ENCODE data around the gene CPT2. TPM values are rescaled to one million over a fixed set of nuclear protein-coding genes. Genes with fewer than 3 reads are reported as not detected.
A peak's percentile ranks its signal among the peaks of the same experiment; 100 is the strongest.

CPT2 gene
- total and polyA plus RNA-seq, 2 of the 13 experiments (the other 11 are each of a cell fraction or from before 2014, with no cell fraction given), result 12.6 to 14.6 TPM

- TF ChIP-seq ZNF850 (CRISPR knock-in tag; conservative IDR thresholded peaks at IDR 0.05) (no peak), ZMYM4 (CRISPR knock-in tag; IDR thresholded peaks at IDR 0.05) (peak; percentile 47), NAIF1 (CRISPR knock-in tag; IDR thresholded peaks at IDR 0.05; ENCODE audit: borderline replicate concordance) (no peak), ARNT2 (CRISPR knock-in tag; IDR thresholded peaks at IDR 0.05; ENCODE audit: low read depth) (peak; percentile 58; the same call in 1 of the 2 replicates), ZNF331 (CRISPR knock-in tag; IDR thresholded peaks at IDR 0.05) (no peak), NFIC (IDR thresholded peaks at IDR 0.05; ENCODE audit: low read length) (0 out of 2 replicates have a peak, but pooled peaks have one; percentile 26), ARHGAP35 (CRISPR knock-in tag; IDR thresholded peaks at IDR 0.05; ENCODE audit: borderline replicate concordance) (peak; percentile 80; the same call in 1 of the 2 replicates), DR1 (CRISPR knock-in tag; IDR thresholded peaks at IDR 0.05) (peak; percentile 38; the same call in 1 of the 2 replicates), ZFP91 (CRISPR knock-in tag; IDR thresholded peaks at IDR 0.05; ENCODE audit: borderline replicate concordance) (peak; percentile 71; the same call in 1 of the 2 replicates), HNRNPK (IDR thresholded peaks at IDR 0.05; ENCODE audit: low read depth, low read length, poor library complexity, severe bottlenecking) (peak; percentile 8), ELF3 (CRISPR knock-in tag; IDR thresholded peaks at IDR 0.05) (peak; percentile 12), ZNF205 (CRISPR knock-in tag; IDR thresholded peaks at IDR 0.05) (no peak), ZNF562 (CRISPR knock-in tag; IDR thresholded peaks at IDR 0.05; ENCODE audit: borderline replicate concordance) (no peak), AGO2 (optimal IDR thresholded peaks at IDR 0.05; ENCODE audit: low read depth, low read length) (peak; percentile 91), SIX1 (CRISPR knock-in tag; IDR thresholded peaks at IDR 0.05; ENCODE audit: borderline replicate concordance) (peak; percentile 3; the same call in 1 of the 2 replicates), ZNF432 (CRISPR knock-in tag; IDR thresholded peaks at IDR 0.05; ENCODE audit: borderline replicate concordance) (no peak), TMF1 (CRISPR knock-in tag; IDR thresholded peaks at IDR 0.05; ENCODE audit: low read depth) (peak; percentile 55), EP300 (IDR thresholded peaks at IDR 0.05; ENCODE audit: low read depth in 2 of 2, low read length in 2 of 2) (peak in 1 of 2 experiments; percentile 27; a peak in 1 of 4 replicates), EP300 (CRISPR knock-in tag; IDR thresholded peaks at IDR 0.05; ENCODE audit: borderline replicate concordance) (no peak), ZNF614 (CRISPR knock-in tag; IDR thresholded peaks at IDR 0.05; ENCODE audit: borderline replicate concordance) (peak; percentile 27; the same call in 1 of the 2 replicates), ZXDC (CRISPR knock-in tag; IDR thresholded peaks at IDR 0.05) (0 out of 2 replicates have a peak, but pooled peaks have one; percentile 20), ZNF746 (CRISPR knock-in tag; IDR thresholded peaks at IDR 0.05) (no peak), RCOR2 (CRISPR knock-in tag; IDR thresholded peaks at IDR 0.05) (0 out of 2 replicates have a peak, but pooled peaks have one; percentile 58)
- TF ChIP-seq, protein P1, sequence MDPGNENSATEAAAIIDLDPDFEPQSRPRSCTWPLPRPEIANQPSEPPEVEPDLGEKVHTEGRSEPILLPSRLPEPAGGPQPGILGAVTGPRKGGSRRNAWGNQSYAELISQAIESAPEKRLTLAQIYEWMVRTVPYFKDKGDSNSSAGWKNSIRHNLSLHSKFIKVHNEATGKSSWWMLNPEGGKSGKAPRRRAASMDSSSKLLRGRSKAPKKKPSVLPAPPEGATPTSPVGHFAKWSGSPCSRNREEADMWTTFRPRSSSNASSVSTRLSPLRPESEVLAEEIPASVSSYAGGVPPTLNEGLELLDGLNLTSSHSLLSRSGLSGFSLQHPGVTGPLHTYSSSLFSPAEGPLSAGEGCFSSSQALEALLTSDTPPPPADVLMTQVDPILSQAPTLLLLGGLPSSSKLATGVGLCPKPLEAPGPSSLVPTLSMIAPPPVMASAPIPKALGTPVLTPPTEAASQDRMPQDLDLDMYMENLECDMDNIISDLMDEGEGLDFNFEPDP (CRISPR knock-in tag; conservative IDR thresholded peaks at IDR 0.05), result 0 out of 2 replicates have a peak, but pooled peaks have one; percentile 10
These were observed at the start of gene CPT2 (continued) for GRCh38 chr1:53196485-53197290.
